GM23338 (cell line): Measurements from ENCODE around the gene FRMD4A.
"Not testable (repeated sequence)": the region's sequence is repeated elsewhere in the genome, so short reads cannot be mapped to it uniquely, and the experiment has no call there.

Source experiments
- ZNF331 ChIP-seq: fragments of 250-450 bp; sonication (Bioruptor Pico); IDR thresholded peaks from 2 replicates; pipeline ENCODE4 v1.5.0; 2020; ENCODE audit warnings: low read depth, mild to moderate bottlenecking, moderate library complexity
- TF ChIP-seq, protein P1 (sequence below), 2 experiments: fragments of 200-600 bp in 1 of 2; sonication (generic) in 1 of 2; conservative IDR thresholded peaks; 2 replicates each; pipeline versions ENCODE4 v1.5.1 to v1.6.1; 2016 to 2017; ENCODE audit warnings: antibody characterized with exemption in 2 of 2, low read depth in 2 of 2, mild to moderate bottlenecking in 2 of 2, moderate library complexity in 1 of 2

DNA sequence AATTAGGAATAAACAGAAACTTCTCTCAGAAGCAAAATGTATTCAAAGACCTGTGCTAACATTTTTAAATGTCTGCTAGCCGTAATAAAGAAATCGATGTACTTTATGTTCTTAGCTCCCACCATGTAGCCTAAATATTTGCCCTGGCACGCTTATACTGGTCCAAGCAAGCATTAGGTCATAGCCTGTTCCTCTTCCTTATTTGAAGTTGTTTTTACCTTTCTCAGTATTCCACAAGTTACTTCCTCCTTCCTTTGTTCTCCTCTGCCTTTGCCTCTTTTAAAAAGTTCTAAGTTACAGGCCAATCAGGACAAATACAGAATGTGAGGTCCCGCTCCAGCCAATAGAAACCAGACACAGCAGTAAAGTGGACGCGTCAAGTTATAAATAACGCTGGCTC lies 288.7 kb downstream of the FRMD4A start:
- TF ChIP-seq, protein P1, sequence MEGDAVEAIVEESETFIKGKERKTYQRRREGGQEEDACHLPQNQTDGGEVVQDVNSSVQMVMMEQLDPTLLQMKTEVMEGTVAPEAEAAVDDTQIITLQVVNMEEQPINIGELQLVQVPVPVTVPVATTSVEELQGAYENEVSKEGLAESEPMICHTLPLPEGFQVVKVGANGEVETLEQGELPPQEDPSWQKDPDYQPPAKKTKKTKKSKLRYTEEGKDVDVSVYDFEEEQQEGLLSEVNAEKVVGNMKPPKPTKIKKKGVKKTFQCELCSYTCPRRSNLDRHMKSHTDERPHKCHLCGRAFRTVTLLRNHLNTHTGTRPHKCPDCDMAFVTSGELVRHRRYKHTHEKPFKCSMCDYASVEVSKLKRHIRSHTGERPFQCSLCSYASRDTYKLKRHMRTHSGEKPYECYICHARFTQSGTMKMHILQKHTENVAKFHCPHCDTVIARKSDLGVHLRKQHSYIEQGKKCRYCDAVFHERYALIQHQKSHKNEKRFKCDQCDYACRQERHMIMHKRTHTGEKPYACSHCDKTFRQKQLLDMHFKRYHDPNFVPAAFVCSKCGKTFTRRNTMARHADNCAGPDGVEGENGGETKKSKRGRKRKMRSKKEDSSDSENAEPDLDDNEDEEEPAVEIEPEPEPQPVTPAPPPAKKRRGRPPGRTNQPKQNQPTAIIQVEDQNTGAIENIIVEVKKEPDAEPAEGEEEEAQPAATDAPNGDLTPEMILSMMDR (conservative IDR thresholded peaks at IDR 0.05; ENCODE audit: low read depth in 2 of 2), result not testable (repeated sequence)
- not testable (repeated sequence) for TF ChIP-seq ZNF331 (CRISPR knock-in tag)
